B cell (primary cell): ENCODE measurements around the gene TMEM247. TPM values are rescaled to one million over a fixed set of nuclear protein-coding genes. Genes with fewer than 3 reads are reported as not detected.

Experiments
- ATAC-seq: fragments of 200-7000 bp; cut with Tn5 transposase; one replicate; pipeline ENCODE4 v1.10.0; 2021; ENCODE audit warnings: low read depth, mild to moderate bottlenecking, moderate number of reproducible peaks, moderate library complexity
- CTCF ChIA-PET: fragments of 350-600 bp; sonication (Branson Sonifier 250); formaldehyde crosslinking; loops from one replicate; lab custom pipeline; 2021; ENCODE audit warnings: antibody characterized with exemption, inconsistent platforms; lab: Charles Lee
- POLR2A ChIA-PET: fragments of 350-600 bp; sonication (Branson Sonifier 250); formaldehyde crosslinking; loops from one replicate; lab custom pipeline; 2021; ENCODE audit warnings: antibody characterized with exemption; lab: Charles Lee
- DNase-seq: peaks from one replicate; pipeline ENCODE4 v3.0.0; 2013
- H2AFZ ChIP-seq: 2 replicates; pipeline ENCODE4 v1.6.1; 2012; ENCODE audit warnings: mild to moderate bottlenecking, low read depth, low read length; ENCODE audit not compliant: insufficient read depth, poor library complexity, severe bottlenecking
- H3K27ac ChIP-seq, 2 donors: 1 replicate in 1 of 2; 2 replicates in 1 of 2; pipeline ENCODE4 v1.5.1; 2012 to 2013; ENCODE audit warnings: low read length in 2 of 2, mild to moderate bottlenecking in 2 of 2, moderate library complexity in 1 of 2
- H3K27me3 ChIP-seq, 4 experiments: fragments of 200-600 bp in 1 of 4; sonication (generic) in 1 of 4; replicated peaks in 1 of 4; 1 replicate in 2 of 4; 2 replicates in 2 of 4; pipeline versions ENCODE4 v1.6.1 to v1.7.0; 2013 to 2016; ENCODE audit warnings: low read length in 3 of 4, mild to moderate bottlenecking in 2 of 4, mixed read lengths in 1 of 4, moderate library complexity in 1 of 4; ENCODE audit not compliant: insufficient read depth in 4 of 4, control insufficient read depth in 3 of 4; ENCODE audit errors: control extremely low read depth in 1 of 4
- H3K36me3 ChIP-seq, 2 experiments: replicated peaks in 1 of 2; 1 replicate in 1 of 2; 2 replicates in 1 of 2; pipeline versions ENCODE4 v1.6.1 to v1.7.1; 2013; ENCODE audit warnings: low read length in 1 of 2; ENCODE audit not compliant: insufficient read depth in 2 of 2, control insufficient read depth in 1 of 2; ENCODE audit errors: control extremely low read depth in 1 of 2, extremely low read depth in 1 of 2
- H3K4me1 ChIP-seq, 2 donors: fragments of 200-600 bp in 1 of 2; sonication (generic) in 1 of 2; 1 replicate in 1 of 2; 2 replicates in 1 of 2; pipeline versions ENCODE4 v1.5.1 to v1.6.1; 2013 to 2017; ENCODE audit warnings: low read length in 2 of 2; ENCODE audit not compliant: control insufficient read depth in 2 of 2, insufficient read depth in 2 of 2
- H3K4me2 ChIP-seq: replicated peaks from 2 replicates; pipeline ENCODE3; 2012; ENCODE audit warnings: mild to moderate bottlenecking, low read depth, low read length; ENCODE audit not compliant: poor library complexity, severe bottlenecking
- H3K4me3 ChIP-seq, 5 experiments: fragments of 200-600 bp in 1 of 5; sonication (generic) in 1 of 5; 1 replicate in 3 of 5; 2 replicates in 2 of 5; pipeline versions ENCODE4 v1.5.1 to v1.7.0; 2011 to 2016; ENCODE audit warnings: low read length in 4 of 5, mild to moderate bottlenecking in 4 of 5, low read depth in 2 of 5, control low read depth in 1 of 5, moderate library complexity in 1 of 5; ENCODE audit not compliant: insufficient read depth in 1 of 5; ENCODE audit errors: control extremely low read depth in 1 of 5, extremely low read depth in 1 of 5
- H3K79me2 ChIP-seq: fragments of 200-600 bp; sonication (generic); one replicate; pipeline ENCODE4 v1.6.0; 2016; ENCODE audit warnings: low read length; ENCODE audit not compliant: control insufficient read depth, insufficient read depth
- H3K9ac ChIP-seq: fragments of 200-600 bp; sonication (generic); 2 replicates; pipeline ENCODE4 v1.6.1; 2017; ENCODE audit warnings: mild to moderate bottlenecking, low read length, moderate library complexity
- H3K9me3 ChIP-seq, 3 donors: one replicate each; pipeline versions ENCODE4 v1.6.1 to v1.7.1; 2013; ENCODE audit warnings: low read length in 2 of 3; ENCODE audit not compliant: control insufficient read depth in 2 of 3, insufficient read depth in 1 of 3; ENCODE audit errors: control extremely low read depth in 1 of 3
- H4K20me1 ChIP-seq: 2 replicates; pipeline ENCODE4 v1.6.0; 2012; ENCODE audit warnings: mild to moderate bottlenecking, low read length; ENCODE audit not compliant: insufficient read depth, control insufficient read depth, poor library complexity, severe bottlenecking
- H3K27ac Mint-ChIP-seq: one replicate; pipeline ENCODE4 v1.8.0; 2021; ENCODE audit warnings: mixed read lengths
- H3K27me3 Mint-ChIP-seq: one replicate; pipeline ENCODE4 v1.8.0; 2021; ENCODE audit warnings: mixed read lengths
- H3K4me1 Mint-ChIP-seq: one replicate; pipeline ENCODE4 v1.8.0; 2021; ENCODE audit warnings: mixed read lengths
- H3K4me3 Mint-ChIP-seq: one replicate; pipeline ENCODE4 v1.8.0; 2021; ENCODE audit warnings: mixed read lengths
- H3K9me3 Mint-ChIP-seq: one replicate; pipeline ENCODE4 v1.8.0; 2022; ENCODE audit warnings: mixed read lengths; ENCODE audit not compliant: insufficient read depth
- CTCF ChIP-seq: fragments of 200-600 bp; IDR thresholded peaks from one replicate; pipeline ENCODE4 v1.8.0; 2022; ENCODE audit warnings: antibody characterized with exemption, mild to moderate bottlenecking
- EZH2 ChIP-seq: IDR thresholded peaks from 2 replicates; pipeline ENCODE4 v1.6.1; 2012; ENCODE audit warnings: borderline replicate concordance, low read depth, mild to moderate bottlenecking, moderate library complexity, low read length; ENCODE audit not compliant: insufficient read depth, poor library complexity, severe bottlenecking
- WGBS: methylation state at CpG from one replicate; pipeline ENCODE4 v1.1.5; 2013; ENCODE audit warnings: missing lambda C conversion rate; ENCODE audit not compliant: insufficient coverage; 5-methylcytosine and 5-hydroxymethylcytosine counted together
- intact Hi-C: fragments of 100-400 bp; cut with micrococcal nuclease; formaldehyde crosslinking; loops from one replicate; pipeline ENCODE4 v1.10.0; 2022
- polyA plus RNA-seq: library from polyadenylated mRNA; depleted of rRNA; stranded (reverse); fragments of >200 nt; gene quantifications from 2 replicates; pipeline ENCODE4 v1.2.3, GENCODE V29; 2012
- total RNA-seq, 2 donors: library from RNA; stranded (reverse); fragments of 120-200 nt in 1 of 2; gene quantifications; 1 replicate in 1 of 2; 2 replicates in 1 of 2; pipeline versions ENCODE4 v1.2.3 to v1.2.4, GENCODE V29; 2013 to 2022

Gene TMEM247
- total and polyA plus RNA-seq, 2 donors (not counting 1 experiment from before 2014, with no cell fraction given): not detected

GRCh38 chr2:46444732-46445131, 34.6 kb upstream of the TMEM247 start:
- no peak overlapping the region for H3K4me3 Mint-ChIP-seq
- ChIA-PET CTCF (no interaction called here), POLR2A (no interaction called here)
- Histone ChIP-seq H3K79me2 (no peaks in the 10 kb centered on the region), H3K4me1 (no peaks in the 10 kb centered on the region), H3K27ac (no peak overlapping the region), H4K20me1 (no peaks in the 10 kb centered on the region), H3K9ac (no peak overlapping the region), H3K4me3 (no peak overlapping the region), H3K4me2 (no peak overlapping the region), H3K36me3 (no peaks in the 10 kb centered on the region), H2AFZ (no peak overlapping the region), H3K9me3 (peaks cover 5 to 8% (median 8%) of the 10 kb centered on the region in 3 donors), H3K27me3 (peaks cover 0 to 3% (median 1%) of the 10 kb centered on the region in 4 experiments)
- H3K27me3 Mint-ChIP-seq: peaks cover 24% of the 10 kb centered on the region
- ATAC-seq: no peak
- no CpG with 5 or more reads among the region's 2 CpGs for WGBS
- intact Hi-C loops: no loop called here
- no peak for DNase-seq
- H3K27ac Mint-ChIP-seq: no peak overlapping the region
- H3K9me3 Mint-ChIP-seq: peaks cover 6% of the 10 kb centered on the region
- no peaks in the 10 kb centered on the region for H3K4me1 Mint-ChIP-seq
- TF ChIP-seq CTCF (no peak), EZH2 (no peak)

- CTCF ChIA-PET: no interaction called here
Observed at GRCh38 chr2:46445556-46445955, 33.8 kb upstream of the TMEM247 start.

More at GRCh38 chr2:46445556-46445955, 33.8 kb upstream of the TMEM247 start:
- no peak overlapping the region for H3K4me3 Mint-ChIP-seq
- intact Hi-C loops: no loop called here
- peaks cover 24% of the 10 kb centered on the region for H3K27me3 Mint-ChIP-seq
- DNase-seq (no peak), ATAC-seq (no peak)
- Histone ChIP-seq H3K4me3 (no peak overlapping the region), H3K4me2 (no peak overlapping the region), H4K20me1 (no peaks in the 10 kb centered on the region), H3K9me3 (peaks cover 5 to 8% (median 8%) of the 10 kb centered on the region in 3 donors), H3K27ac (no peak overlapping the region), H3K27me3 (peaks cover 0 to 3% (median 1%) of the 10 kb centered on the region in 4 experiments), H2AFZ (no peak overlapping the region), H3K79me2 (no peaks in the 10 kb centered on the region), H3K9ac (no peak overlapping the region), H3K4me1 (no peaks in the 10 kb centered on the region), H3K36me3 (no peaks in the 10 kb centered on the region)
- H3K9me3 Mint-ChIP-seq: peaks cover 6% of the 10 kb centered on the region
- H3K4me1 Mint-ChIP-seq: no peaks in the 10 kb centered on the region
- no peak for TF ChIP-seq CTCF
- TF ChIP-seq EZH2: no peak
- POLR2A ChIA-PET: no interaction called here
- H3K27ac Mint-ChIP-seq: no peak overlapping the region
